Vagina (tissue), 2 donors: ENCODE results near the gene CENPE.

Experiments used
- CTCF ChIP-seq, 3 experiments: fragments of 450-650 bp in 2 of 3; fragments of 200-600 bp in 1 of 3; sonication (generic) in 1 of 3; IDR thresholded peaks; one replicate each; pipeline ENCODE4 v1.5.1; 2017 to 2019; ENCODE audit warnings: antibody characterized with exemption in 3 of 3, mild to moderate bottlenecking in 2 of 3, moderate library complexity in 2 of 3
- POLR2A ChIP-seq, 2 donors: fragments of 450-650 bp; IDR thresholded peaks; one replicate each; pipeline ENCODE4 v1.6.1; 2017; ENCODE audit warnings: antibody characterized with exemption in 2 of 2, mild to moderate bottlenecking in 2 of 2, moderate library complexity in 2 of 2

- TF ChIP-seq CTCF (IDR thresholded peaks at IDR 0.05) (no peak), POLR2A (IDR thresholded peaks at IDR 0.05) (no peak)
Observed at GRCh38 chr4:103158760-103159159, 39.4 kb downstream of the CENPE start.
